GM12873 (cell line): ENCODE results near the gene SLC15A1.

Source experiments
- CTCF ChIP-seq: IDR thresholded peaks from 2 replicates; pipeline ENCODE4 v1.5.1; 2012; ENCODE audit warnings: low read depth, mild to moderate bottlenecking, moderate library complexity, low read length, control low read depth; ENCODE audit not compliant: insufficient read depth; ENCODE audit errors: missing control alignments

SLC15A1 gene, protein sequence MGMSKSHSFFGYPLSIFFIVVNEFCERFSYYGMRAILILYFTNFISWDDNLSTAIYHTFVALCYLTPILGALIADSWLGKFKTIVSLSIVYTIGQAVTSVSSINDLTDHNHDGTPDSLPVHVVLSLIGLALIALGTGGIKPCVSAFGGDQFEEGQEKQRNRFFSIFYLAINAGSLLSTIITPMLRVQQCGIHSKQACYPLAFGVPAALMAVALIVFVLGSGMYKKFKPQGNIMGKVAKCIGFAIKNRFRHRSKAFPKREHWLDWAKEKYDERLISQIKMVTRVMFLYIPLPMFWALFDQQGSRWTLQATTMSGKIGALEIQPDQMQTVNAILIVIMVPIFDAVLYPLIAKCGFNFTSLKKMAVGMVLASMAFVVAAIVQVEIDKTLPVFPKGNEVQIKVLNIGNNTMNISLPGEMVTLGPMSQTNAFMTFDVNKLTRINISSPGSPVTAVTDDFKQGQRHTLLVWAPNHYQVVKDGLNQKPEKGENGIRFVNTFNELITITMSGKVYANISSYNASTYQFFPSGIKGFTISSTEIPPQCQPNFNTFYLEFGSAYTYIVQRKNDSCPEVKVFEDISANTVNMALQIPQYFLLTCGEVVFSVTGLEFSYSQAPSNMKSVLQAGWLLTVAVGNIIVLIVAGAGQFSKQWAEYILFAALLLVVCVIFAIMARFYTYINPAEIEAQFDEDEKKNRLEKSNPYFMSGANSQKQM

DNA sequence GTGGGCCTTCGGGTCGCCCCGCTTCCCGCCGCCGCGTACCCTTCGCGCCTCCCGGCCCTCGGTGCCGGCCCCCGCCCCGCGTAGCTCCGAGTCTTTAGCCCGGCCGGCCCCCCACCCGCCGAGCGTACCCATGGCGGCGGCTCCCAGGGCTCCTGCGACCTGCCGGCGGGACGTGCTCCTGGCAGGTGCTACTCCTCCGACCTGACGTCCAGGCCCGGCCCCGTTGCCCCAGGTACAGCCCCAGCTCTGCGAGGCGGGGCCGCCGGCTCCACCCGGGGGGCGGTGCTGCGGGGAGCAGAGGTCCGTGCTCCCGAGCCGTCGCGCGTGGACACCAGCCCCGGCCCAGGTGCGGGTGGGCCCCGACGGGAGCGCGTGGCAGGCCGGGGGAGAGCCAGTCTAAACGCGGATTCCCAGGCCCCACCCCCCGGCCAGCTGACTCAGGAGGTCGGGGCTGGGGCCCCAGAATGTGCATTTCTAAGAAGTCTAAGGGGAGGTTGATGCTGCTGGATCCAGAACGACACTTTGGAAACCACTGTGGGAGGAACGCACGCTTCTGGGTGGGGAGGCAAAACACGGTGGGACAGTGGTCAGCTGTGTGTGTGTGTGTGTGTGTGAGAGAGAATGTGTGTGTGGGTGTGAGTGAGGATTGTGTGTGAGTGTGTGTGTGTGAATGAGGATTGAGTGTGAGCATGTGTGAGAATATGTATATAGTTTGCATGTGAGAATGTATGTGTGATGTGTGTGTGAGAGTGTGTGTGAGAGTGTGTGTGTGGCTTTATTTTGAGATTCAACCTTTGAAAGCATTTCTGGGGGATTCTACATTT, at the start of gene SLC15A1:
TSS of gene SLC15A1 (minus strand) at position 206 of the 824 bp plus-strand sequence. CDS start at position 132, 74 bp downstream.
- TF ChIP-seq CTCF, result no peak

DNA sequence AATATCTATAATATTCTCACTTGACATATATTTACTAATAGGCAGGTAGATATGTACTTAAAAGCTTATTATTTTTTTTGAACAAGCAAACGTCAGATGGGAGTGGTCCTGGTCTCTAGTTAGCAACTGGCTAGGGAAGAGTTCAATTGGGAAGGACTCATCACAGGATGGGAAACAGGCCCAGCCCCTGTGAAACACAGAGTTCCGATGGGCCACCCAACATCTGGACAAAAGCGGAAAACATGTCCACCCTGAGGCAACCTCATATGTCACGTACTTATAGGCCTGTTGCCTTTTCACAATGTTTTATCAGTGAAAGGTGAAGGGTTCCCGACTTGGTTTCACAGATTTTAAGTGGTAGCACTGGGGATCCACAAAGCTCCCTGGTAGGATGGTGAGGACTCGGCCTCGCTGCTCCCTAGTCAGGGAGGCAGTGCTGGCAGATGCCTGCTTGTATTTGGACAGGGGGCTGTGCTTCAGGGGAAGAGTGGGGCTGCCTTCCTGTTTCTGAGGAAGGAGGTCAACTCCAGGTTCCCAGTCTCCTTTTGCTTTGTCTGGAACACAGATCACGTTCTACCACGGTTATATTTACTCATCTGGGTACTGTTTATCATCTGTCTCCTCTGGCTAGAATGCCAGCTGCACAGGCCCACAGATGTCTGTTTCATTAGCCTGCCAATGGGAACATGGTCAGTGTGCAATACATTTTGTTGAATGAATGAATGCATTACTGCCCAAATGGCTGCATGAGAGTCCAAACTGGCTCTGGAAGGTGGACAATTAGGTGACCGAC, 49.4 kb upstream of the SLC15A1 start:
- TF ChIP-seq CTCF, result no peak

GRCh38 chr13:98800078-98800477, 47.6 kb upstream of the SLC15A1 start:
- TF ChIP-seq CTCF, result no peak

DNA sequence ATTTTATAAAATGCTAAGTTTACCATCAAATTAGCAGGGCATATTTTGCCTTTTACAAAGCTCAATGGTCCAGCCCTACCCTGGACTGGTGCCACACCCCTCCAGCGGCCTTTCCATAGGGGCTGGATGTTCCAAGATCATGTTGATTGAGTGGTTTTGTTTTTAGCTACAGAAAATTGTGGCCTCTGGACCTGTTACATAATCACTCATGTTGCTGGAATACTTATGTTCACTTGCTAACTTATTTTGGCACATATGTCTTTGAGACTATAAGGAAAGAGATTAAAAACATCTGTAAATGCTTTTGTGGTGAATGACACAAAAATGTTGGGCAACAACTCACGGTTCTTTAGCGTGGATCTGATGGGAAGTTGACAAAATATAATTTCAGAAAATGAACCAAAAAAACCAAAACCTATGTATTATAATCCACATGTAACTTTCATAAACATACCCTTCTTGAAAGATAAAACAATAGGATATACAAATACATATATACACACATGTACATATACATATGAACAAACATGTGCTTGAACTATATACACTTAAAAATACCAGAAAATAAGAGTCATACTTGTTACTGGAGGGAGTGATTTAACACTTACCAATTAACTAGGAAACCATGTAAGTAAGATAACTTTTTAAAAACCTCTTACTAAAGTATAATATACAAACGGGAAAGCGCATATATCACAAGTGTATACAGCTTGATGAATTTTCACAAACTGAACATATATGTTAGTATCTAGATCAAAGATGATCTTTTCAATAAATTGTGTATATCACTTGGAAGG, 46.6 kb upstream of the SLC15A1 start:
- no peak for TF ChIP-seq CTCF

- no peak for TF ChIP-seq CTCF
Measured at GRCh38 chr13:98797456-98797855, 45.0 kb upstream of the SLC15A1 start.

GRCh38 chr13:98796798-98797197, 44.3 kb upstream of the SLC15A1 start:
- no peak for TF ChIP-seq CTCF
